Astrocyte (in vitro differentiated cells and primary cell): ENCODE results near the gene S100B.

ENCODE experiments used
- CTCF ChIP-seq: IDR thresholded peaks from 2 replicates; pipeline ENCODE4 v1.5.1; 2011; ENCODE audit warnings: low read depth, mild to moderate bottlenecking, inconsistent platforms, low read length, moderate library complexity; ENCODE audit not compliant: insufficient read depth
- EZH2 ChIP-seq: IDR thresholded peaks from 2 replicates; pipeline ENCODE4 v1.6.1; 2012; ENCODE audit warnings: mild to moderate bottlenecking, low read length, inconsistent platforms; ENCODE audit not compliant: insufficient read depth

- no peak for TF ChIP-seq CTCF
- TF ChIP-seq EZH2 = no peak
These were observed 22.8 kb upstream of the S100B start for GRCh38 chr21:46627726-46628125.
